T-helper 1 cell treated with Interleukin-12 subunit alpha and Interleukin-12 subunit beta and Interleukin-4 antibody, amounts not matched to agents 30 ng/mL and 1 ng/mL, for 36 hours (primary cell): ENCODE data around the gene MRTO4. TPM values are rescaled to one million over a fixed set of nuclear protein-coding genes. Genes with fewer than 3 reads are reported as not detected.
"Not testable (repeated sequence)": the region's sequence is repeated elsewhere in the genome, so short reads cannot be mapped to it uniquely, and the experiment has no call there.

Experiments used
- intact Hi-C: fragments of 100-400 bp; cut with micrococcal nuclease; formaldehyde crosslinking; loops from one replicate; pipeline ENCODE4 v1.15.1; 2024
- total RNA-seq: library from RNA; stranded (reverse); gene quantifications from 2 replicates; pipeline ENCODE4 v1.2.3, GENCODE V29; 2022

MRTO4 gene
- total RNA-seq, 1 donor from 2014 or later = 48.6 TPM

DNA sequence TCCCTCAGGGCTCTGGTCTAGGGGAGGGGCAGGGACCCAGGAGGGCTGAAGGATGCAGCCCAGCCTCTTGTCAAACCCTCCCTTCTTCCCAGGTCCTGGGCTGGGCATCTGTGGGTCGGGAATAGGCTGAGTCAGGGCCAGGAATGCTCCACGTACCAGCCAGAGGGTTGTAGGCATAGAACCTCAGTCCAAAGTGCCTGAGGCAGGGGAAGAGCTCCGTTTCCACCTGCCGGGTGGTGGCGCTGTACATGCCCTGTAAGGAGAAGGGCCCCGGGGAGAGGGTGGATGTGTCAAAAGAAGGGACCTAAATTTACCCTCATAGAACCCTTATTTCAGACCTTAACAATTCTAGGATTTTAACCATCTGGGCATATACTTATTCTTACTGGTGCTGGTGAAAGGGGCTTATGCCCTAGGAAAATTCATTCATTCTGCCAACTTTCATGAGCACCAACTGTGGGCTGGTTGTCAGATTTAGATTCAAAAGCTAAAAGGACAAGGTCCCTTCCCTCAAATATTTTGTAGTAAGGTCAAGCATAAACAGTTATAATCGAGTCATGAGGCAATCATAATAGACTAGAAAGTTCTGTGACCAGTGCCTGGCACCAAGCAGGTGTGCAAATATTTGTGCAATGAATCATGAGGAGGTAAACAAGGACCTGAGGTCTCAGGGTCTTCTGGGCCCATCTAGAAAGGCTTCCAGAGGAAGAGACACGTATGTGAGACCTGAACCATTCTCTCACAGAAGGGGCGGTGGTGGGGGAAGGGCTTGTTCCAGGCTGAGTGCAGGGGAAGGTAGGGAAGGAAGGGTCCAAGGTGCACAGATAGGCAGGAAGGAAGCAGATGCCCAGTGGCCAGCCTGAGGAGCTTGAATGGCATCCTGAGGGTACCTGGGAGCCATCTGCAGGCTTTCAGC is 18.1 kb downstream of the MRTO4 start:
- intact Hi-C loops = not testable (repeated sequence)

DNA sequence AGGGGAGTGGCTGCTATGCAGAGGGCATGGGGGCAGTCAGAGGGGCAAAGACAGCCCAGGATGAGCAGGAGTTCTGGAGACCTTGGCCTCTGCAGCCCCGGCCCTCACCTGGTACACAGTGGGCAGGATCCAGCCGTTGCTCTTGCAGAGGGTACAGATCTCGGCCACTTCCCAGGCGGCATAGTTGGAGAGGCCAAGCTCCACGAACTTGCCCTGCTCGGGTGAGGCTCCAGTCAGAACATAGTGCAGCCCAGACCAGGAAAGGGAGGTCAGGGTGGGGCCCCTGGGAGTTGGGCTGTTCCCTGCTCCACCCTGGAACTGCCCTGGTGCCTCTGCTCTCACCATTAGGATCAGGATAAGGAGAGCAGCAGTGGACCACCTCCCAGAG is 18.7 kb downstream of the MRTO4 start:
- intact Hi-C loops = not testable (repeated sequence)

DNA sequence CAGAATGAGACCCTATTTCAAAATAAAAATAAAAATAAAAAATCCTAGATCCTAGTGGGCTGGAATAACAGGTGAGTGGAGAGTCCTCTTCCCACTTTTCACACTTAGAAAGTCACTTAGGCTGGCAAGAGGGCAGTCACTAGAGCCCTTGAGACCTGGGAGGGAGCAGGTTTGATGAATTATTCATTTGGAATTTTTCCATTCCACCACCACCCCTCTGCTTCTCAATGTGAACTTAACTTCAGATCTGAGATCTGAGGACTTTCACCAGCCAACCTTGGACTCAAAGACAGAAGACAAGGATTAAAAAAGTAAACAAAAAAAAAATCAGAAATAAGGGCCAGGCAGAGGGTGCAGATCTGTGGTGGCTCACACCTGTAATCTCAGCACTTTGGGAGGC is 20.5 kb downstream of the MRTO4 start:
- intact Hi-C loops = no loop called here

DNA sequence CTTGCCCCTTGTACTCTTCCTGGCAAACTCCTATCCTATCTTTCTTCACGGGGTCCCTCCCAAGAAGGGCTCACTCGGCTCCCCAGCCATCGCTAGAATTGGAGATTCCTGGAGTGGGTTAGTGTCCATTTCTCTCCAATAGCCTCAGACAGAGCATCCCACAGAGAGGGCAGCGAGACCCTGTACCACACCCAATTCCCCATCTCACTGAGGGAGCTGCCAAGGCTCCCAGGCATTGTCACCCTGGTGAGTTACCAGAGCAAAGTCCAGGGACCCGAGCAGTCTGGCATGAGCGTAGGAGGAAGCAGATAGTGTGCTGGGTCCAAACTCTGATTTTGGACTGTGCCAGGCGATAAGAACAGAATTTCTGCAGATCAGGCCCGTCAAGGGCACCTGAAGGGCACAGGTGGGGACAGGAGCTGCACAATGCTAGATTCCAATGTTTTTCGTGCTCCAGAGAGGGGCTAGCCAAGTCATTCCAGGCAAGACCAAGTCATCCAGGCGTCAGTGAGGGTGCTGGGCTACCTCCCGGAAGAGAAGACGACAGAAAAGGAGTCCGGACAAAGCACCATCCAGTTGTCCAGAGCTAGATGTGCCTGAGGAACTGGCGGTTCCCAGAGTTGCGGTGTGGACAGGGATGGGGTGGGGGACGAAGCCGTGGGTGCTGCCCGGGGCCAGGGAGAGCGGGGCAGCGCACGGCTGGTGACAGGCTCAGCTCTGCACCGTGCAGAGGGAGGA is 21.7 kb downstream of the MRTO4 start:
- intact Hi-C loops = no loop called here

DNA sequence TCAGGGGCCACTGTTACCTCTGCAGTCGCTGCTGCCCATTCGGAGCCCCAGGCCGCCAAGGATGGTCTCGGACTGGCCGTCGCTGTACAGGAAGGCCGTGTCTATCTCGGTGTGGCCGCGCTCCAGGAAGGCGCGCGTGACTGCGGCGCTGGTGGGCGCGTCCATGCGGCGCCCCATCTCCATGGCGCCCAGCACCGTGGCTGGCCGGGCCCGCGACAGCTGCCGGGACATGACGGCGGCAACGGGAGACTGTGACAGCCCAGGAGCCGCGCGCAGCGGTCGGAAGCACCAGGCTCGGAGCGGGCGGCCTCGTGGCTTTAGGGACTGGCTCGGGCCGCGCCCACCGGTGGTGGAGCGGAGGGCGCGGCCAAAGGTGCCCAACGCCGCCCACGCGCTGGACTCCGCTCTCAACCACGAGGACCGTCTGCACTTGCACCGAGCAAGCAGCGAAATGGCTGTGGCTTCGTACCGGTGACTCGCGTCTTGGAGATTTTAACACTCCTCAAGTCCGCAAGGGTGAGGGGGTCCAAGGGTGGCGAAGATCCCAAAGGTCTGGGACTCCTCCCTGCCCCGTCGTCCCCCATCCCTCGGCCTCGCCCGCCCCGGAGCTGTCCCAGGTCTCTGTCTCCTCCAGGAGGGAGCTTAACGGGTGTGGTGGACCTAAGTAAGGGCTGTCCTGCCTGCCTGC is 22.4 kb downstream of the MRTO4 start:
- intact Hi-C loops = not testable (repeated sequence)

GRCh38 chr1:19274636-19275035 is 23.0 kb downstream of the MRTO4 start:
- intact Hi-C loops = no loop called here

DNA sequence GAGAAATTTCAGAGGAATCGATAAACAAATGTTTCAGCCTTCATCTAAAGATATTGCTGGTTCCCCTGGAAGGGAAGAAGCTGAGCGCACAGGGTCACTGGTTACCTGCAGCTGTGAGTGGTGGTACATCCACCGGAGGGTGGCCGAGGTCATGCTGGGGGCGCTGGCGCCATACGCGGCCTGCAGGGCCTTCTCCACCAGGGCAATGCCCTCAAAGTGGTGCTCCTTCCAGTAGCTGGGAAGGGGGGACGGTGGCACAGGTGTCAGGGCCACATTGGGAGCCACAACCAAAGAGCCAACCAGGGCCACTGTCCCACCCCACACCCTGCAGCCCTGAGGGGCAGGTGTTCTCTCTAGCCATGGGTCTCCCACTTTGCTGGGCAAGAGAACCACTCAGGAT is 32.3 kb downstream of the MRTO4 start:
- intact Hi-C loops = no loop called here

DNA sequence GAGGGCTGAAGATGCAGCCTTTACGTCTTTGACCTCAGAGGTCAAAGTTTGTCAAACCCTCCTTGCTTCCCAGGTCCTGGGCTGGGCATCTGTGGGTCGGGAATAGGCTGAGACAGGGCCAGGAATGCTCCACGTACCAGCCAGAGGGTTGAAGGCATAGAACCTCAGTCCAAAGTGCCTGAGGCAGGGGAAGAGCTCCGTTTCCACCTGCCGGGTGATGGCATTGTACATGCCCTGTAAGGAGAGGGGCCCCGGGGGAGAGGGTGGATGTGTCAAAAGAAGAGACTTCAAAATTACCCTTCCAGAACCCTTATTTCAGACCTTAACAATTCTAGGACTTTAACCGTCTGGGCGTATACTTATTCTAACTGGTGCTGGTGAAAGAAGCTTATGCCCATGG is 33.3 kb downstream of the MRTO4 start:
- intact Hi-C loops = no loop called here

DNA sequence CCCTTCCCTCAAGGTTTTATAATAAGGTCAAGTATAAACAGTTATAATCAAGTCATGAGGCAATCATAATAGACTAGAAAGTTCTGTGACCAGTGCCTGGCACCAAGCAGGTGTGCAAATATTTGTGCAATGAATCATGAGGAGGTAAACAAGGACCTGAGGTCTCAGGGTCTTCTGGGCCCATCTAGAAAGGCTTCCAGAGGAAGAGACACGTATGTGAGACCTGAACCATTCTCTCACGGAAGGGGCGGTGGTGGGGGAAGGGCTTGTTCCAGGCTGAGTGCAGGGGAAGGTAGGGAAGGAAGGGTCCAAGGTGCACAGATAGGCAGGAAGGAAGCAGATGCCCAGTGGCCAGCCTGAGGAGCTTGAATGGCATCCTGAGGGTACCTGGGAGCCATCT is 33.8 kb downstream of the MRTO4 start:
- intact Hi-C loops = not testable (repeated sequence)

GRCh38 chr1:19285807-19286206 is 34.2 kb downstream of the MRTO4 start:
- intact Hi-C loops = not testable (repeated sequence)

DNA sequence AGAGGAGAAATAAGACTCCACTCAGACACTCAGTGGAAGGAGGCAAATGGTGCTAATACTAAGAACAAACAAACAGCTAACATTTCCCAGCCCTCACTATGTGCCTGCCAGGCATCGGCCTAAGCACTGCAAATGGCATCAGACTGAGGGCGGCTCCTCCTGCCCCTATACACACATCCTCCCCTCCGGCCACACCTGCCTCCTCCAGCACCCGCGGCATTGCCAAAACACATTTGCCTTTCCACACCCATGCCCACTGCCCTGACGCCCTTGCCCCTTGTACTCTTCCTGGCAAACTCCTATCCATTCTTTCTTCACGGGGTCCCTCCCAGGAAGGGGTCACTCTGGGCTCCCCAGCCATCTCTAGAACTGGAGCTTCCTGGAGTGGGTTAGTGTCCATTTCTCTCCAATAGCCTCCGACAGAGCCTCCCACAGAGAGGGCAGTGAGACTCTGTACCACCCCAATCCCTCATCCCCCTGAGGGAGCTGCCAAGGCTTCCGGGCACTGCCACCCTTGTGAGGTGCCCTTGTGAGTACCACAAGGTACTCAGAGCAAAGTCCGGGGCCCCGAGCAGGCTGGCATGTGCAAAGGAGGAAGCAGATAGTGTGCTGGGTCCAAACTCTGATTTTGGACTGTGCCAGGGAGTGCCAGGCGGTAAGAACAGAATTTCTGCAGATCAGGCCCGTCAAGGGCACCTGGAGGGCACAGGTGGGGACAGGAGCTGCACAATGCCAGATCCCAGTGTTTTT is 36.0 kb downstream of the MRTO4 start:
- intact Hi-C loops = no loop called here

DNA sequence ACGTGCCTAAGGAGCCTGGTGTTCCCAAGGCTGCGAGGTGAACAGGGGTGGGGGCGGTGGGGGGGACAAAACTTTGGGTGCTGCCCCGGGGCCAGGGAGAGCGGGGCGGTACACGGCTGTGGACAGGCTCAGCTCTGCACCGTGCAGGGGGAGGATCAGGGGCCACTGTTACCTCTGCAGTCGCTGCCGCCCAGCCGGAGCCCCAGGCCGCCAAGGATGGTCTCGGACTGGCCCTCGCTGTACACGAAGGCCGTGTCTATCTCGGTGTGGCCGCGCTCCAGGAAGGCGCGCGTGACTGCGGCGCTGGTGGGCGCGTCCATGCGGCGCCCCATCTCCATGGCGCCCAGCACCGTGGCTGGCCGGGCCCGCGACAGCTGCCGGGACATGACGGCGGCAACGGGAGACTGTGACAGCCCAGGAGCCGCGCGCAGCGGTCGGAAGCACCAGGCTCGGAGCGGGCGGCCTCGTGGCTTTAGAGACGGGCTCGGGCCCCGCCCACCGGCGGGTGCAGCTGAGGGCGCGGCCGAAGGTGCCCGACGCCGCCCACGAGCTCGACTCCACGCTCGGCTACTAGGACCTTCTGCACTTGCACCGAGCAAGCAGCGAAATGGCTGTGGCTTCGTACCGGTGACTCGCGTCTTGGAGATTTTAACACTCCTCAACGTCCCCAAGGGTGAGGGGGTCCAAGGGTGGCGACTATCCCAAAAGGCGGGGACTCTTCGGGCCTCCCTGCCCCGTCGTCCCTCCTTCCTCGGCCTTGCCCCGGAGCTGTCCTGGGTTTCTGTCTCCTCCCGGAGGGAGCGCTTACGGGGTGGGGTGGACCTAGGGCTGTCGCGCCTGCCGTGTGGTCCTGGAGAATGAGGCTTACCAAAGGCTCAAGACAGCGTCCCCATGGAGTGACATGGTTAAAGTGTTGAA is 37.0 kb downstream of the MRTO4 start, which contains the start of gene AKR7A3:
AKR7A3 (minus strand) TSS at position 447 of the 918 bp plus-strand sequence; CDS start at position 386, 61 bp downstream.
- intact Hi-C loops = not testable (repeated sequence)

GRCh38 chr1:19289244-19289643 is 37.6 kb downstream of the MRTO4 start:
- intact Hi-C loops = no loop called here

DNA sequence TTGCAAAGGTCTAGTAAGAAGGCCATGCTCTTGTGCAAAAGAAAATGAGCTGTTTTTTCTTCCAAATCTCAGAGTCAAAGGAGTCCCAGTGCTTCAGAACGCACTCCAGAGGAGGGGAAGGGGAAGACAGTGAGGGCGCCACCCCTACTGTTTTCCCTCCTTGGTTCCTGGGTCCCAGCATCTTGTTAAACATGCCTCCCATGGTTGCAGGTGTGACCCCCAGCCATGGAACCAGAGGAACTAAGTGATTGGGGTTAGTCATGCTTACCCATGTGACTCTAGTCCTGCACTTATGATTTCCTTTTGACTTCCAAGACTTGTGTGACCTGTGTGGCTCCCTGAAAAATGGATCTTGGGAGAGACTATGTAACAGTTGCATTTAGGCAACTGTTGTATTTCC is 43.0 kb downstream of the MRTO4 start:
- intact Hi-C loops = no loop called here

DNA sequence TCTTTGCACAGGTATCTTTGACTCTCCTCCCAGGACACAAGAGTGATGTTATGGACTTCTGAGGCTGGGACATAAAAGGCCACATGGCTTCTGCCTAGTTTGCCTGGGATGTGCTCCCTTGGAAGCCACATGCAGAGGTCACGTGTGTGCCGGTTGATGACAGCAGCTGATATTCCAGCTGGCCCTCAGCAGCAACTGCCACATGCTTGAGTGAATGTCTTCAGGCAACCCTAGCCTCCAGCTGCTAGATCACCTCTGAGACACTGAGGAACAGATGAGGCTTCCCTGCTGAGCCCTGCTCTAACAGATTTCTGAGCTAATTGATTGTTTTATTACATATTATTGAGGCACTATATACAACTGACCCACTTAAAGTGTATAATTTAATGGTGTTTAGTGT is 48.6 kb downstream of the MRTO4 start:
- intact Hi-C loops = no loop called here

GRCh38 chr1:19304081-19304480 is 52.5 kb downstream of the MRTO4 start:
- intact Hi-C loops = not testable (repeated sequence)

DNA sequence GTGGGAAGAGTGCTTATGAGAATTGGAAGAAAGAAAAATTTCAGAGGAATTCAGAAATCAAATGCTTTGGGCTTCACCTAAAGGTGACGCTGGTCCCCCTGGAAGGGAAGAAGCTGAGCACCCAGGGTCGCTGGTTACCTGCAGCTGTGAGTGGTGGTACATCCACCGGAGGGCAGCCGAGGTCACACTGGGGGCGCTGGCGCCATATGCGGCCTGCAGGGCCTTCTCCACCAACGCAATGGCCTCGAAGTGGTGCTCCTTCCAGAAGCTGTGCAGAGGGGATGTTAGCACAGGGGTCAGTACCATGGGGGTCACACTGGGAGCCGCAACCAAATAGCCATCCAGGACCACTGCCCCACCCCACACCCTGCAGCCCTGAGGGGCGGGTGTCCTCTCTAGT is 54.3 kb downstream of the MRTO4 start:
- intact Hi-C loops = no loop called here

DNA sequence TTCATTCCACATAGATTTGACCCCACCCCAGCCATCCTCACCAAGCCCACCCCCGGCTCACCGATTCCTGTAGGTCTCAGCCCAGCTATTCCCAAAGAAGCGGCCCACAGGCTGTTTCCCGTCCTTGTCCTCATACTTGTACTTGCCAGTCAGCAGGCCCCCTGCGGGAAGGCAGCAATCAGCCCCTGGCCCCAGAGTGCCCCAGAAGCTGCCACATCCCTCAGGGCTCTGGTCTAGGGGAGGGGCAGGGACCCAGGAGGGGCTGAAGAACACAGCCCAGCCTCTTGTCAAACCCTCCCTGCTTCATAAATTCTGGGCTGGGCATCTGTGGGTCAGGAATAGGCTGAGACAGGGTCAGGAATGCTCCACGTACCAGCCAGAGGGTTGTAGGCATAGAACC is 55.3 kb downstream of the MRTO4 start:
- intact Hi-C loops = no loop called here

DNA sequence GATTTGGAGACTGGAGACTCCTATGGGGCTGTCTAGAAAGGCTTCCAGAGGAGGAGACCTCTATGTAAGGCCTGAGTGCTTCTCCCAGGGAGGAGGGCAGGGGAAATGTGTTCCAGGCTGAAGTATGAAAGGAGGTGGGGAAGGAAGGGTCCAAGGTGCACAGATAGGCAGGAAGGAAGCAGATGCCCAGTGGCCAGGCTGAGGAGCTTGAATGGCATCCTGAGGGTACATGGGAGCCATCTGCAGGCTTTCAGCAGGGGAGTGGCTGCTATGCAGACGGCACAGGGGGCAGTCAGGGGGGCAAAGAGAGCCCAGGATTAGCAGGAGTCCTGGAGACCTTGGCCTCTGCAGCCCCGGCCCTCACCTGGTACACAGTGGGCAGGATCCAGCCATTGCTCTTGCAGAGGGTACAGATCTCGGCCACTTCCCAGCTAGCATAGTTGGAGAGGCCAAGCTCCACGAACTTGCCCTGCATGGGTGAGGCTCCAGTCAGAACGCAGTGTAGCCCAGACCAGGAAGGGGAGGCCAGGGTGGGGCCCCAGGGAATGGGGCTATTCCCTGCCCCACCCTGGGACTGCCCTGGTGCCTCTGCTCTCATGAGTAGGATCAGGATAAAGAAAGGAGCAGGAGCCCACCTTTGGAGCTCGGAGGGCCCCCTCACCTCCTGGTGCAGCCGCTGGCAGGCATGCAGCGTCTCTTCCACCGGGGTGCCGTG is 56.3 kb downstream of the MRTO4 start:
- intact Hi-C loops = no loop called here
